ENCODE measurements around the gene NCOA7. TPM values are rescaled to one million over a fixed set of nuclear protein-coding genes. Genes with fewer than 3 reads are reported as not detected.
"Not testable (repeated sequence)": the region's sequence is repeated elsewhere in the genome, so short reads cannot be mapped to it uniquely, and the experiment has no call there.

NCOA7 gene
- total RNA-seq, 1 donor from 2014 or later: 41.9 TPM

DNA sequence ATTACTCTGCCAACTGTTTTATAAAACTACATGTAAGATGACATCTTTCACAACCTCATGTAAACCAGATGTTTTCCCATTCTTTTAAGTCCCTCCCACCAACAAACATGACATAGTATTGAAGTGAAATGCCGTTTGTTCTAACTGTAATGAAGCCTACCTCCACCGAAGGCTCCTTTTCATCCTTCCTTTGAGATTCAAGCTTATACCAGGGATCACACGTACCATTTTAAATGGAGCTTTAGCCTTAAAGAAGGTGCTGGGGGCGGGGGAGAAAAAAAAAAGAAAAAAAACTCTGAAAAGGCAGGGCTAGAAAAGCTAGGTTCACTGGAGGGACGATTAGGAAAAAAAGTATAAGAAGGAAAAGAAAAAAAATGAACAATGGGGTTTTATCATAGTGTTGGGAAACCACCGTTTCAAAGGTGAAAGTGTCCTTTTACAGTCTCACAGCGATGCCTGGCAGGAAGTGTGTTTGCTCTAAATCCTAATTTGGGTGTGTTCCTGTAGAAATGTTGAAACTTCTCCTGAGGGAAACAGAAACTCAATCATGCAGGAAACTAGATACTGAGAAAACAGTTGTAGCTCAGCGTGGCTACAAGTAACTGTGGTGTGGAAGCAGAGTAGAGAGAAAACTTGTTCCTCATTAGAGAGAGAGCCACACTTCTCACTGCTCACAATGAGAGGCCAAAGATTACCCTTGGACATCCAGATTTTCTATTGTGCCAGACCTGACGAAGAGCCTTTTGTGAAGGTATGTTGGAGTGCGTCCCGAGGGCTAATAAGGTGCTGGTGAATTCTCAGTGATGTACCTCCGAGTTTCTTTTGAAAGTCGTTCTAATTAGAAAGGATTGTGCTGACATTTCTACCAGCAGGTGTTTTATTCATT lies 128.2 kb downstream of the NCOA7 start:
- DNase-seq (ENCODE audit: low spot score): peak; percentile 23

DNA sequence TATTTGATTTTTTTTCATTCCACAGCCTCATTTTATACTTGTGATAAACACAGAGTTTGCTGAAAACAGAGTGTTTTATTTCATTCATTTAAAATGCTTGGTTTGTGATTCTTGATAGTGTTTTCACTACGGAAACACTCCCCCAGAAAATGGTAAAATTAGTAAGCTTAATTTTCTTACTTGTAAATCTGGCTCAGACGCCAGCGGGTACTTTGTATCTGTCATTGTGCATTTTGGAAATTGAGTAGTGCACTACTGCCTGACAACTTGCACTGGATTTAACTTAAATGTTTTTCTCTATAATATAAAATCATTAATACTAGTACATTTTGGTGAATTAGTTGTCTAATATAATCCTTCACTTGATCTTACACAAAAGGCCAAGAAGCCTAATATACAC lies 128.9 kb downstream of the NCOA7 start:
- DNase-seq (ENCODE audit: low spot score): no peak

DNA sequence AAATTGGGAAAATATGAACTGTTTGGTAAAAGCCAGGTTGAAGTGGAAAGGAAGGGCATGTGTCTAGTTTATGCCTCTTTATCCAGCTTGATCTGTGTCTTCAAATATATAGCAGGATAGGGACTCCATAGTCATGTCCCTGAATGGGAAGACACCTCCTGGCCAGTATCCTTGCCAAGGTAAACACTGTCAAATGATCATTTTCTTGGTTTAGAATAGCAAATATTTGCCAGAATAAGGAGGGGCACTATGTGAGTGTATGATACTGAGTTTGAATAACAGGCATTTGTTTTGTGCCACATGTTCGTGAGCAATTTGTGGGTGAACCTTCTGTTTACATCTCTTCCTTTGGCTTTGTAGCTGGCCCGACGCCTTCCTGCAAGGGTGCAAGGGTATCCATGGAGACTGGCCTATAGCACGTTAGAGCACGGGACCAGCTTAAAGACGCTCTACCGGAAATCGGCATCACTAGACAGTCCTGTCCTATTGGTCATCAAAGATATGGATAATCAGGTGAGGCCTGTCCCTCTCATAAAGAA lies 131.6 kb downstream of the NCOA7 start:
- DNase-seq (ENCODE audit: low spot score): no peak

DNA sequence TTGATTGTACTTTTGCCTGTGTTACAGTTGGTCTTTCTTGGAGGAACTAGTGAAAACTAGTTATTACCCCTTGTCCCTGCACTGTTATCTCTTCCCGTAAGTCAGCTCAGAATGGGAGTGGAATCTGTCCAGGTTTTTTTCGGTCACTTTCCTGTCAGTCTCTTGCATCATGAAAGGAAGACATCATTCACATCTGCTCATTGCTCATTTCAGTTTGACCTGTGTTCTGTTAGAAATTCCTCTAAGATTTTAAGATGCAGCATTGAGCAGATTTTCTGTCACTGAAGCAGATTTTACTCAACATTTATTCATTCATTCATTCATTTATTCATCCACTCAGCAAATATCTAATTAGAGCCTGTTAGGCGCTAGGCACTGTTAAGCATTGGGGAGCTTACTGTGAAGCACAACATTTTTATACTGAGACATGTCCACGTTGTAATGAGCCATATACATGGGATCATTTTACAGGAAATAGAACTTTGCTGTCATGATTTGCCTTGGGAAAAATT lies 132.7 kb downstream of the NCOA7 start:
- no peak for DNase-seq (ENCODE audit: low spot score)

GRCh38 chr6:125924169-125924568 lies 133.4 kb downstream of the NCOA7 start:
- DNase-seq (ENCODE audit: low spot score): no peak

GRCh38 chr6:125924697-125925358 lies 134.1 kb downstream of the NCOA7 start:
- no peak for DNase-seq (ENCODE audit: low spot score)

GRCh38 chr6:125926711-125927110 lies 136.0 kb downstream of the NCOA7 start:
- no peak for DNase-seq (ENCODE audit: low spot score)

GRCh38 chr6:125927761-125928160 lies 137.0 kb downstream of the NCOA7 start:
- no peak for DNase-seq (ENCODE audit: low spot score)

GRCh38 chr6:125930765-125931418 lies 140.1 kb downstream of the NCOA7 start:
- no peak for DNase-seq (ENCODE audit: low spot score)

DNA sequence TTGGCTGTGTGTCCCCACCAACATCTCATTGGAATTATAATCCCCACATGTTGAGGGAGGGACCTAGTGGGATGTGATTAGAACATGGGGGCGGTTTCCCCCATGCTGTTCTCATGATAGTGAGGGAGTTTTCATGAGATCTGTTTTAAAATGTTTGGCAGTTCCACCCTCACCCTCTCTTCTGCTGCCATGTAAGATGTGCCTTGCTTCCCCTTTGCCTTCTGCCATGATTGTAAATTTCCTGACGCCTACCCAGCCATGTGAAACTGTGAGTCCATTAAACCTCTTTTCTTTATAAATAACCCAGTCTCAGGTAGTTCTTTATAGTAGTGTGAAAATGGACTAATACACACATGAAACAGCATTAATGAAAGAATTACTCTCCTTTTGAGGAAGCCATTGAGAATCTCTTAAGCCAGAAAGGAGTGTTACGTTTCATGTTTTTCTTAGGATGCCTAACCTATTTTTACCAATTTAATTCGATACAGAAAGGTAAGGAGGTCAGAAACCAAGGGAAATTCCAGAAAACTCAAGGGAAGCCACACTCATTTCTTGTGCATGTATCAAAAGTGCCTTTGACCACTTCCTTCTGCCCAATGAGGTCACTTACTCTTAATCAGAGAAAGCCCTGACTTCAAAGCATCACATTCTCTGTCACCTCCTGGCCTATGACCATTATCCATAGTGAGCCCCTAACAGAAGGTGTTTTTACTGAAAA lies 141.1 kb downstream of the NCOA7 start:
- no peak for DNase-seq (ENCODE audit: low spot score)

GRCh38 chr6:125932451-125932795 lies 141.7 kb downstream of the NCOA7 start:
- DNase-seq (ENCODE audit: low spot score): no peak

- DNase-seq (ENCODE audit: low spot score): not testable (repeated sequence)
Measured at GRCh38 chr6:125935520-125935919, 144.8 kb downstream of the NCOA7 start.

GRCh38 chr6:125939026-125939425 lies 148.3 kb downstream of the NCOA7 start:
- DNase-seq (ENCODE audit: low spot score): no peak

GRCh38 chr6:125939791-125940190 lies 149.0 kb downstream of the NCOA7 start:
- DNase-seq (ENCODE audit: low spot score): no peak

GRCh38 chr6:125940247-125941041 lies 149.7 kb downstream of the NCOA7 start:
- DNase-seq (ENCODE audit: low spot score): no peak

DNA sequence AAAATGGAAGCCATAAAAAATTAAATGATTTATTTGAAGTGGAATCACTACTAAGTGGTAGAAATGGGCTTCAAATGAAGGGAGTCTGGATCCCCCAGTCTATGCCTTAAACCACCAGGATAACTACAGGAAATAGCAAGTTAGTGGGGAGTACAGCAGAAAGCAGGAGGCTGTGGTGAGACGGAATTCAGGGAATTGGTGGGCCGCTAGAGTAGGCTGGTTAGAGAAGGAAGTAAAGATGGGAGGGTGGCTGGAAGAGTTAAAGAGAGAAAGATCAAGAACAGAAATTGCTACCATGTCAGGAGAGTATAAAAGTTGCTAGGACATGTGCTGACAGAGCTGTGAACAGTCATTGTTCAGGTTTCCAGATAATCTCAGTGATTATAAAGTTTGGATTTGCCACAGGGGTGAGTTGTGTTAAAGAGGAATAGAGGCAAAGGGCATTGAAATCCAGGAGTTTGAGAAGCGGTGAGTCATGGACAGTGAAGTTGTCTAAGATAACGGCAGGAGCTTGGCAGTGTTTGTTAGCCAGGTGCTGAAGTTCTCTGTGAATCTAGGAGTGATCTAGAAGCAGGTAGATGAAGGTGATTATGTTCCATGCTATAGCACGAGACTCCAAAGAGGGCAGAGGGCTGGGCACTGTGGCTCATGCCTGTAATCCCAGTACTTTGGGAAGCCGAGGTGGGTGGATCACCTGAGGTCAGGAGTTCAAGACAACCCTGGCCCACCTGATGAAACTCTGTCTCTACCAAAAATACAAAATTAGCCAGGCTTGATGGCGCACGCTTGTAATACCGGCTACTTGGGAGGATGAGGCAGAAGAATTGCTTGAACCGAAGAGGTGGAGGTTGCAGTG lies 152.1 kb downstream of the NCOA7 start:
- peak; percentile 58 for DNase-seq (ENCODE audit: low spot score)

GRCh38 chr6:125943528-125944433 lies 153.0 kb downstream of the NCOA7 start:
- DNase-seq (ENCODE audit: low spot score): no peak

GRCh38 chr6:125944434-125944816 lies 153.7 kb downstream of the NCOA7 start:
- peak; percentile 76 for DNase-seq (ENCODE audit: low spot score)

DNA sequence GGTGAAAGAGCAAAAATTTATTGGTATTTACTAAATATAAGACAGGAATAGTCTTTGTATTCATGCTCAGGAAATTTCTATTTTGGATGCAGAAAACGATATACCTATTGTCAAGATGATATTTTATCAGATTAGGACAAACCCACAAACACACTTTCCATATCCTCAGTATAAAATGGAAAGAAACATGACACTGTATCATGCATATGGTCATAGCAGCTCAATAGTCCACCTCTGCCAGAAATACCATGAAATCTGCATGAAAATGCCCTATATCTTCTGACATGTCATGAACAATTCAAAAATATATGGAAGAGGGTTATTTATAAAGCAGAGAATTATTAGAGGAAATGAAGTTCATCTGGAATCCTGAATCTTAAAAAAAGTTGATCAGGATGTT lies 154.1 kb downstream of the NCOA7 start:
- no peak for DNase-seq (ENCODE audit: low spot score)
